ENCODE results near the gene IL12RB1.

Gene IL12RB1
- 56.7 to 86.8 (median 84.4) reads per million in 3 donors for total RNA-seq

DNA sequence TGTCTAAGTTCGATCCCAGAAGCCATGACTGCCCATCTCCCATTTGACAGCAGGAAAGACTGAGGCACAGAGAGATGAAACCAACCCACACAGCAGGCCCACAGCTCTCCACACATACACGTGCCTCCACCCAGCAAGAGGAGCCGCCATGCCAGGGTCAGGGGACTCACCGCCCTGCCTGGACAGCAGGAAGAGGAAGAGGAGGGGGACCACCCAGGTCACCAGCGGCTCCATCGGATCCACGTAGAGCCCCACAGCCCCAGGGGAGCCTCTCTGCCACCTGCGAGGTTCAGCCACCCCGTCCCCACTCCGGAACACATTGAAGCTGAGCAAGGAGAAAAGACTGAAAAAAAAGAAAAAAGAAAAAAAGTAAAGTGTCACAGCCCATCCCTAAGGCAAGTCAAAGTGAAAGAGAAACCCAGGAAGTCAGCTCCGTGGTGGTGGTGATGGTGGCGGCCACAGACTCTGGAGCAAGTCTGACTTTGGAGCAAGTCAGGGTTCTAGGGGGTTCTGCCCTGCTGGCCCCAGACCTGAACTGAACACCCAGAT is at the start of gene IL12RB1:
Gene IL12RB1, minus strand, starts transcription at position 345 of the 549 bp plus-strand sequence. Its CDS starts 111 bp downstream, at position 234.
- Histone ChIP-seq H3K4me1 (ENCODE audit: control insufficient read depth, insufficient read depth, low read length, poor library complexity, severe bottlenecking) (peaks cover 42% of the 10 kb centered on the region), H3K9me3 (ENCODE audit: control insufficient read depth, low read length) (no peaks in the 10 kb centered on the region), H3K4me3 (ENCODE audit: insufficient read depth, low read depth, low read length, poor library complexity, severe bottlenecking) (peak within 1 kb of the TSS; percentile 63), H3K27me3 (replicated peaks; ENCODE audit: control insufficient read depth, insufficient read depth, low read length, poor library complexity, severe bottlenecking) (no peaks in the 10 kb centered on the region), H3K36me3 (ENCODE audit: control insufficient read depth, insufficient read depth, low read length) (peaks cover 13% of the 10 kb centered on the region), H3K27ac (ENCODE audit: insufficient read depth, low read length, poor library complexity, severe bottlenecking) (peak within 1 kb of the TSS; percentile 81)
- peak; percentile 35 to 51 (median 41) for DNase-seq

- Histone ChIP-seq H3K9me3 (ENCODE audit: control insufficient read depth, low read length) (no peaks in the 10 kb centered on the region), H3K4me3 (ENCODE audit: insufficient read depth, low read depth, low read length, poor library complexity, severe bottlenecking) (no peak overlapping the region), H3K36me3 (ENCODE audit: control insufficient read depth, insufficient read depth, low read length) (peaks cover 67% of the 10 kb centered on the region), H3K27ac (ENCODE audit: insufficient read depth, low read length, poor library complexity, severe bottlenecking) (no peak overlapping the region), H3K27me3 (replicated peaks; ENCODE audit: control insufficient read depth, insufficient read depth, low read length, poor library complexity, severe bottlenecking) (no peaks in the 10 kb centered on the region), H3K4me1 (ENCODE audit: control insufficient read depth, insufficient read depth, low read length, poor library complexity, severe bottlenecking) (no peaks in the 10 kb centered on the region)
- no peak for DNase-seq
These were observed 49.2 kb upstream of the IL12RB1 start for GRCh38 chr19:18135712-18136584.

DNA sequence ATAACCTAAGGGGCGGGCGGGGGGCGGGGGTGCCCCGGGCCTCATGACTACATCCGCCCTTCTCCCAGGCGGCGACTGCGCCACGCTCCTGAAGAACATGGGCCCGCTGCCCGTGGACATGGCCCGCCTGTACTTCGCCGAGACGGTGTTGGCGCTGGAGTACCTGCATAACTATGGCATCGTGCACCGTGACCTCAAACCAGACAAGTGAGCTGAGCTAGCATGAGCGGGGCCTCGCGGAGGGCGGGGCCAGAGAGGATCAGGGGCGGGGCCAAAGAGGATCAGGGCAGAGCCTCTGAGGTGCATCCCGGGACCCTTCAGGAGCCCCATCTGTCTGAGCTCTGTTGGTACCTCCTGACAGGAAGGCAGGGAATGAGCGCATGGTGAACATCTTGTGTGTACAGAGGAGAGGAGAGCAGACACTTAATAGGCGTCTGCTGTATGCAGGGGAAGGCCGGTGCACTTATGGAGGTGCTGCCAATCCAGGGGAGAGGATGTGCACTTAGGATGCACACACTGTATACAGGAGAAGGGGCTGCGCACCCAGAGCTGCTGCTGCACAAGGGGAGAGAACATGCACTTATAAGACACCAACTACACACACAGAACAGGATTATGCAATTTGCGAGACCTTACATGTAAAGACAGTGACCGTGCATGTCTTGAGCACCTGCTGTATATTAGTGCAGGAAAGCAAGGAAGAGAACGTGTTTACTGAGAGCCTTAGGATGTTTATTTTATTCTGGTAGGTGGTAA is 45.3 kb upstream of the IL12RB1 start:
- DNase-seq: no peak
- Histone ChIP-seq H3K4me1 (ENCODE audit: control insufficient read depth, insufficient read depth, low read length, poor library complexity, severe bottlenecking) (no peaks in the 10 kb centered on the region), H3K27ac (ENCODE audit: insufficient read depth, low read length, poor library complexity, severe bottlenecking) (no peak overlapping the region), H3K36me3 (ENCODE audit: control insufficient read depth, insufficient read depth, low read length) (peaks cover 82% of the 10 kb centered on the region), H3K27me3 (replicated peaks; ENCODE audit: control insufficient read depth, insufficient read depth, low read length, poor library complexity, severe bottlenecking) (no peaks in the 10 kb centered on the region), H3K4me3 (ENCODE audit: insufficient read depth, low read depth, low read length, poor library complexity, severe bottlenecking) (no peak overlapping the region), H3K9me3 (ENCODE audit: control insufficient read depth, low read length) (no peaks in the 10 kb centered on the region)

- no peak for DNase-seq
- H3K27me3 ChIP-seq (replicated peaks; ENCODE audit: control insufficient read depth, insufficient read depth, low read length, poor library complexity, severe bottlenecking): no peaks in the 10 kb centered on the region
- no peaks in the 10 kb centered on the region for H3K4me1 ChIP-seq (ENCODE audit: control insufficient read depth, insufficient read depth, low read length, poor library complexity, severe bottlenecking)
- peaks cover 78% of the 10 kb centered on the region for H3K36me3 ChIP-seq (ENCODE audit: control insufficient read depth, insufficient read depth, low read length)
- no peak overlapping the region for H3K27ac ChIP-seq (ENCODE audit: insufficient read depth, low read length, poor library complexity, severe bottlenecking)
- H3K9me3 ChIP-seq (ENCODE audit: control insufficient read depth, low read length): no peaks in the 10 kb centered on the region
- H3K4me3 ChIP-seq (ENCODE audit: insufficient read depth, low read depth, low read length, poor library complexity, severe bottlenecking): no peak overlapping the region
These were observed 43.9 kb upstream of the IL12RB1 start for GRCh38 chr19:18130523-18131242.

GRCh38 chr19:18128805-18129204 is 42.1 kb upstream of the IL12RB1 start:
- peaks cover 79% of the 10 kb centered on the region for H3K36me3 ChIP-seq (ENCODE audit: control insufficient read depth, insufficient read depth, low read length)
- no peak overlapping the region for H3K4me3 ChIP-seq (ENCODE audit: insufficient read depth, low read depth, low read length, poor library complexity, severe bottlenecking)
- H3K4me1 ChIP-seq (ENCODE audit: control insufficient read depth, insufficient read depth, low read length, poor library complexity, severe bottlenecking): no peaks in the 10 kb centered on the region
- no peak overlapping the region for H3K27ac ChIP-seq (ENCODE audit: insufficient read depth, low read length, poor library complexity, severe bottlenecking)
- no peaks in the 10 kb centered on the region for H3K9me3 ChIP-seq (ENCODE audit: control insufficient read depth, low read length)
- no peaks in the 10 kb centered on the region for H3K27me3 ChIP-seq (replicated peaks; ENCODE audit: control insufficient read depth, insufficient read depth, low read length, poor library complexity, severe bottlenecking)
- DNase-seq: no peak

- Histone ChIP-seq H3K4me1 (ENCODE audit: control insufficient read depth, insufficient read depth, low read length, poor library complexity, severe bottlenecking) (no peaks in the 10 kb centered on the region), H3K27me3 (replicated peaks; ENCODE audit: control insufficient read depth, insufficient read depth, low read length, poor library complexity, severe bottlenecking) (no peaks in the 10 kb centered on the region), H3K9me3 (ENCODE audit: control insufficient read depth, low read length) (no peaks in the 10 kb centered on the region), H3K36me3 (ENCODE audit: control insufficient read depth, insufficient read depth, low read length) (peaks cover 81% of the 10 kb centered on the region), H3K4me3 (ENCODE audit: insufficient read depth, low read depth, low read length, poor library complexity, severe bottlenecking) (no peak overlapping the region), H3K27ac (ENCODE audit: insufficient read depth, low read length, poor library complexity, severe bottlenecking) (no peak overlapping the region)
- no peak for DNase-seq
These were observed 41.3 kb upstream of the IL12RB1 start for GRCh38 chr19:18128044-18128443.

DNA sequence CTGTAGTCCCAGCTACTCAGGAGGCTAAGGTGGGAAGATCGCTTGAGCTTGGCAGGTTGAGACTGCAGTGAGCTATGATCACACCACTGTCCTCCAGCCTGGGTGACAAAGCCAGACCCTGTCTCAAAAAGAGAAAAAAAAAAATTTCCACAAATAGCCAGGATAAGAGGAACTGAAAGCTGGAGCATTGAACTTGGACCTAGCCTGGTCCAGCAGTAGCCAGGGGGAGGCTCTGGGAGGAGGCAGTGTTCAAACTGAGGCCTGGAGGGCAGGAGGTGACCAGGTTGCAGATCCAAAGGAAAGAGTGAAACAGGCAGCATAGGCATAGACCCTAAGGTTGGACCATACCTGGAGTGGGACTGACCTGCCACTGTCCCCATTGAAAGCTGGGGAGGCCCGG is 39.4 kb upstream of the IL12RB1 start:
- H3K4me1 ChIP-seq (ENCODE audit: control insufficient read depth, insufficient read depth, low read length, poor library complexity, severe bottlenecking): no peaks in the 10 kb centered on the region
- H3K27ac ChIP-seq (ENCODE audit: insufficient read depth, low read length, poor library complexity, severe bottlenecking): no peak overlapping the region
- no peaks in the 10 kb centered on the region for H3K27me3 ChIP-seq (replicated peaks; ENCODE audit: control insufficient read depth, insufficient read depth, low read length, poor library complexity, severe bottlenecking)
- no peaks in the 10 kb centered on the region for H3K9me3 ChIP-seq (ENCODE audit: control insufficient read depth, low read length)
- no peak for DNase-seq
- H3K4me3 ChIP-seq (ENCODE audit: insufficient read depth, low read depth, low read length, poor library complexity, severe bottlenecking): no peak overlapping the region
- H3K36me3 ChIP-seq (ENCODE audit: control insufficient read depth, insufficient read depth, low read length): peaks cover 83% of the 10 kb centered on the region

DNA sequence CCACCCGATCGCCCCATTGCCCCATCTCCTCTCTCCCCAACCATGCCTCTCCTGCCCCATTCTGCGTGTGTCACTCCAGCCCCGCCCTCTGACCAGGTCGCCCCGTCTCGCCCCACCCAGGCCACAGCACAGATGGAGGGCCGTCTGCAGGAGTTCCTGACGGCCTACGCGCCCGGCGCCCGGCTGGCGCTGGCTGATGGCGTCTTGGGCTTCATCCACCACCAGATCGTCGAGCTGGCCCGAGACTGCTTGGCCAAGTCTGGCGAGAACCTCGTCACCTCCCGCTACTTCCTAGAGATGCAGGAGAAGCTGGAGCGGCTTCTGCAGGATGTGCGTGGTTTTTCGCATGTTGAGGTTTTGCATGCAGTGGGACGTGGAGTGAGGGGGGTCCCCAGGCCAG is 37.1 kb upstream of the IL12RB1 start:
- no peak for DNase-seq
- no peaks in the 10 kb centered on the region for H3K9me3 ChIP-seq (ENCODE audit: control insufficient read depth, low read length)
- peaks cover 61% of the 10 kb centered on the region for H3K36me3 ChIP-seq (ENCODE audit: control insufficient read depth, insufficient read depth, low read length)
- no peak overlapping the region for H3K27ac ChIP-seq (ENCODE audit: insufficient read depth, low read length, poor library complexity, severe bottlenecking)
- no peaks in the 10 kb centered on the region for H3K27me3 ChIP-seq (replicated peaks; ENCODE audit: control insufficient read depth, insufficient read depth, low read length, poor library complexity, severe bottlenecking)
- H3K4me1 ChIP-seq (ENCODE audit: control insufficient read depth, insufficient read depth, low read length, poor library complexity, severe bottlenecking): peaks cover 12% of the 10 kb centered on the region
- no peak overlapping the region for H3K4me3 ChIP-seq (ENCODE audit: insufficient read depth, low read depth, low read length, poor library complexity, severe bottlenecking)

- Histone ChIP-seq H3K4me3 (ENCODE audit: insufficient read depth, low read depth, low read length, poor library complexity, severe bottlenecking) (no peak overlapping the region), H3K9me3 (ENCODE audit: control insufficient read depth, low read length) (no peaks in the 10 kb centered on the region), H3K36me3 (ENCODE audit: control insufficient read depth, insufficient read depth, low read length) (peaks cover 54% of the 10 kb centered on the region), H3K4me1 (ENCODE audit: control insufficient read depth, insufficient read depth, low read length, poor library complexity, severe bottlenecking) (peaks cover 18% of the 10 kb centered on the region), H3K27ac (ENCODE audit: insufficient read depth, low read length, poor library complexity, severe bottlenecking) (no peak overlapping the region), H3K27me3 (replicated peaks; ENCODE audit: control insufficient read depth, insufficient read depth, low read length, poor library complexity, severe bottlenecking) (no peaks in the 10 kb centered on the region)
- DNase-seq: no peak
These were observed 36.4 kb upstream of the IL12RB1 start for GRCh38 chr19:18122860-18123795.
